ENCODE data around the gene RNASE12. TPM values are rescaled to one million over a fixed set of nuclear protein-coding genes. Genes with fewer than 3 reads are reported as not detected.
"Not testable (repeated sequence)": the region's sequence is repeated elsewhere in the genome, so short reads cannot be mapped to it uniquely, and the experiment has no call there.

Gene RNASE12
- total RNA-seq, 6 experiments from 2014 or later, result not detected

GRCh38 chr14:20602583-20602982 is 11.4 kb upstream of the RNASE12 start:
- intact Hi-C loops (cut with DNase I), result loop anchor here (10.0 kb wide), 3 partner anchors 68 to 278 kb away; partner anchors contain the start of gene KLHL33 (in 1 of the 2)
- H3K27ac ChIP-seq, result no peak overlapping the region
- H3K4me3 ChIP-seq, result no peak overlapping the region
- ATAC-seq (peak in 3 of 4 donors; percentile 14 to 59 (median 14)), DNase-seq (peak in 2 of 3 donors; percentile 62 to 83)
- H3K27me3 ChIP-seq, result no peaks in the 10 kb centered on the region
- 24% methylated on average over 7 of the region's 9 CpGs for WGBS (ENCODE audit: insufficient coverage, low coverage, low lambda C conversion rate, missing lambda C conversion rate)
- no peaks in the 10 kb centered on the region for H3K36me3 ChIP-seq
- TF ChIP-seq, protein P1, sequence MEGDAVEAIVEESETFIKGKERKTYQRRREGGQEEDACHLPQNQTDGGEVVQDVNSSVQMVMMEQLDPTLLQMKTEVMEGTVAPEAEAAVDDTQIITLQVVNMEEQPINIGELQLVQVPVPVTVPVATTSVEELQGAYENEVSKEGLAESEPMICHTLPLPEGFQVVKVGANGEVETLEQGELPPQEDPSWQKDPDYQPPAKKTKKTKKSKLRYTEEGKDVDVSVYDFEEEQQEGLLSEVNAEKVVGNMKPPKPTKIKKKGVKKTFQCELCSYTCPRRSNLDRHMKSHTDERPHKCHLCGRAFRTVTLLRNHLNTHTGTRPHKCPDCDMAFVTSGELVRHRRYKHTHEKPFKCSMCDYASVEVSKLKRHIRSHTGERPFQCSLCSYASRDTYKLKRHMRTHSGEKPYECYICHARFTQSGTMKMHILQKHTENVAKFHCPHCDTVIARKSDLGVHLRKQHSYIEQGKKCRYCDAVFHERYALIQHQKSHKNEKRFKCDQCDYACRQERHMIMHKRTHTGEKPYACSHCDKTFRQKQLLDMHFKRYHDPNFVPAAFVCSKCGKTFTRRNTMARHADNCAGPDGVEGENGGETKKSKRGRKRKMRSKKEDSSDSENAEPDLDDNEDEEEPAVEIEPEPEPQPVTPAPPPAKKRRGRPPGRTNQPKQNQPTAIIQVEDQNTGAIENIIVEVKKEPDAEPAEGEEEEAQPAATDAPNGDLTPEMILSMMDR (IDR thresholded peaks at IDR 0.05), result peak in 1 of 4 donors; percentile 12
- TF ChIP-seq POLR2A (IDR thresholded peaks at IDR 0.05), result no peak
- H3K4me1 ChIP-seq, result peaks cover 0 to 21% (median 0%) of the 10 kb centered on the region in 4 donors
- H3K9me3 ChIP-seq, result no peaks in the 10 kb centered on the region

- H3K36me3 ChIP-seq, result no peaks in the 10 kb centered on the region
- TF ChIP-seq, protein P1 (IDR thresholded peaks at IDR 0.05), result no peak
- no peak for TF ChIP-seq POLR2A (IDR thresholded peaks at IDR 0.05)
- H3K27ac ChIP-seq, result no peak overlapping the region
- no CpG with 5 or more reads among the region's 12 CpGs for WGBS (ENCODE audit: insufficient coverage, low coverage, low lambda C conversion rate, missing lambda C conversion rate)
- no peak overlapping the region for H3K4me3 ChIP-seq
- peaks cover 0 to 14% (median 0%) of the 10 kb centered on the region in 4 donors for H3K4me1 ChIP-seq
- no peaks in the 10 kb centered on the region for H3K27me3 ChIP-seq
- ATAC-seq (no peak), DNase-seq (no peak)
- intact Hi-C loops (cut with DNase I), result loop anchor here (10.0 kb wide), 3 partner anchors 67 to 277 kb away; partner anchors contain the start of gene KLHL33 (in 1 of the 2)
- no peaks in the 10 kb centered on the region for H3K9me3 ChIP-seq
These were observed 10.3 kb upstream of the RNASE12 start for GRCh38 chr14:20601522-20601921.

- 100% methylated on average over 1 of the region's 1 CpG for WGBS (ENCODE audit: insufficient coverage, low coverage, low lambda C conversion rate, missing lambda C conversion rate)
- H3K36me3 ChIP-seq, result no peaks in the 10 kb centered on the region
- no peaks in the 10 kb centered on the region for H3K9me3 ChIP-seq
- TF ChIP-seq, protein P1 (IDR thresholded peaks at IDR 0.05), result no peak
- TF ChIP-seq POLR2A (IDR thresholded peaks at IDR 0.05), result no peak
- H3K27me3 ChIP-seq, result no peaks in the 10 kb centered on the region
- no peaks in the 10 kb centered on the region for H3K4me1 ChIP-seq
- ATAC-seq, result no peak
- DNase-seq, result no peak
- intact Hi-C loops (cut with DNase I), result no loop called here
- no peak overlapping the region for H3K4me3 ChIP-seq
- no peak overlapping the region for H3K27ac ChIP-seq
These were observed 5.9 kb upstream of the RNASE12 start for GRCh38 chr14:20597108-20597507.

DNA sequence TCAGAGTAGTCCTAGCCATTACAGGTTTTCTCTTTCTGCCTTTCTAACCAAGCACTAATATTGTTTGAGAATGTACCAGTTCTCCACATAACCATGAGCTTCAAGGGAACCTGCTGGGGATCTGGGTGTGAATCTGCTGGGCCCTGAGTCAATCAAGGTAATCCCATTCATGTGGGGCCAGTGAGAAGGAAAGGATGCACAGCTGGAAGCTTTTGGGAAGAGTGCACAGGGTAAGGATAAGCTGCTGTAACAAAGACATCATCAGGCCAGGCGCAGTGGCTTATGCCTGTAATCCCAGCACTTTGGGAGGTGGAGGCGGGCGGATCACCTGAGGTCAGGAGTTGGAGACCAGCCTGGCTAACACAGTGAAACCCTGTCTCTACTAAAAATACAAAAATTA is 4.5 kb upstream of the RNASE12 start:
- H3K4me3 ChIP-seq; H3K4me1 ChIP-seq; H3K27ac ChIP-seq; H3K36me3 ChIP-seq; H3K27me3 ChIP-seq; DNase-seq; ATAC-seq; H3K9me3 ChIP-seq; intact Hi-C loops (cut with DNase I): not testable (repeated sequence)
- WGBS (ENCODE audit: insufficient coverage, low coverage, low lambda C conversion rate, missing lambda C conversion rate), result 89% methylated on average over 3 of the region's 3 CpGs

GRCh38 chr14:20592574-20592973 is 1.4 kb upstream of the RNASE12 start:
- Histone ChIP-seq H3K27me3 (no peaks in the 10 kb centered on the region), H3K4me1 (no peaks in the 10 kb centered on the region), H3K36me3 (no peaks in the 10 kb centered on the region), H3K9me3 (no peaks in the 10 kb centered on the region), H3K27ac (no peak overlapping the region), H3K4me3 (no peak overlapping the region)
- no peak for TF ChIP-seq POLR2A (IDR thresholded peaks at IDR 0.05)
- TF ChIP-seq, protein P1 (IDR thresholded peaks at IDR 0.05), result no peak
- WGBS (ENCODE audit: insufficient coverage, low coverage, low lambda C conversion rate, missing lambda C conversion rate), result 29% methylated on average over 1 of the region's 1 CpG
- DNase-seq (no peak), ATAC-seq (no peak)
- intact Hi-C loops (cut with DNase I), result no loop called here
